HG03469 (cell line): Measurements from ENCODE around the gene SLC12A5.

Source experiments
- ATAC-seq: cut with Tn5 transposase; IDR thresholded peaks from one replicate; pipeline ENCODE4 v1.9.1; 2021; ENCODE audit warnings: mild to moderate bottlenecking, moderate library complexity, moderate number of reproducible peaks; ENCODE audit not compliant: unreplicated experiment

The SLC12A5 gene

GRCh38 chr20:46025376-46025783, 3.6 kb upstream of the SLC12A5 start:
- no peak for ATAC-seq

GRCh38 chr20:46027245-46027853, 1.7 kb upstream of the SLC12A5 start:
- ATAC-seq, result no peak

- ATAC-seq, result no peak
Observed at GRCh38 chr20:46028110-46028509, 905 bp upstream of the SLC12A5 start.

GRCh38 chr20:46030284-46031013, 1.4 kb downstream of the SLC12A5 start:
- ATAC-seq, result no peak

GRCh38 chr20:46031014-46031569, 2.1 kb downstream of the SLC12A5 start:
- no peak for ATAC-seq

- no peak for ATAC-seq
Observed at GRCh38 chr20:46031701-46032254, 2.8 kb downstream of the SLC12A5 start.

GRCh38 chr20:46034039-46034438, 5.0 kb downstream of the SLC12A5 start:
- ATAC-seq, result no peak

- ATAC-seq, result no peak
Observed at GRCh38 chr20:46035253-46035652, 6.2 kb downstream of the SLC12A5 start.

GRCh38 chr20:46035713-46036112, 6.7 kb downstream of the SLC12A5 start:
- ATAC-seq, result no peak

- ATAC-seq, result no peak
Observed at GRCh38 chr20:46036370-46036769, 7.4 kb downstream of the SLC12A5 start.

- no peak for ATAC-seq
Observed at GRCh38 chr20:46037036-46037435, 8.0 kb downstream of the SLC12A5 start.

GRCh38 chr20:46040902-46041535, 12.0 kb downstream of the SLC12A5 start:
- no peak for ATAC-seq

- ATAC-seq, result no peak
Observed at GRCh38 chr20:46043556-46043955, 14.5 kb downstream of the SLC12A5 start.

GRCh38 chr20:46044896-46045295, 15.9 kb downstream of the SLC12A5 start:
- no peak for ATAC-seq

- ATAC-seq, result no peak
Observed at GRCh38 chr20:46046588-46047310, 17.7 kb downstream of the SLC12A5 start.

- no peak for ATAC-seq
Observed at GRCh38 chr20:46047821-46048220, 18.8 kb downstream of the SLC12A5 start.

- ATAC-seq, result no peak
Observed at GRCh38 chr20:46049190-46049589, 20.2 kb downstream of the SLC12A5 start.

- no peak for ATAC-seq
Observed at GRCh38 chr20:46049815-46050214, 20.8 kb downstream of the SLC12A5 start.

- no peak for ATAC-seq
Observed at GRCh38 chr20:46050444-46050843, 21.4 kb downstream of the SLC12A5 start.

- ATAC-seq, result no peak
Observed at GRCh38 chr20:46050885-46051284, 21.9 kb downstream of the SLC12A5 start.
